Lower leg skin (tissue), 4 donors: ENCODE results near the gene PPP1R14C. TPM values are rescaled to one million over a fixed set of nuclear protein-coding genes. Genes with fewer than 3 reads are reported as not detected.

Experiments
- DNase-seq, 2 donors: peaks; one replicate each; pipeline ENCODE4 v3.0.0-alpha.2; 2019; ENCODE audit warnings: low spot score in 2 of 2
- H3K4me3 ChIP-seq: fragments of 200-600 bp; sonication (generic); 2 replicates; pipeline ENCODE4 v1.5.1; 2017; ENCODE audit warnings: mild to moderate bottlenecking, low read depth; ENCODE audit not compliant: poor library complexity, severe bottlenecking
- POLR2A ChIP-seq, 2 donors: fragments of 450-650 bp; IDR thresholded peaks; one replicate each; pipeline ENCODE4 v1.6.1; 2016 to 2017; ENCODE audit warnings: antibody characterized with exemption in 2 of 2, mild to moderate bottlenecking in 1 of 2, moderate library complexity in 1 of 2
- WGBS, 2 donors: methylation state at CpG; one replicate each; pipeline ENCODE4 v1.1.5; 2018; 5-methylcytosine and 5-hydroxymethylcytosine counted together
- intact Hi-C: fragments of 100-400 bp; cut with DNase I; formaldehyde crosslinking; loops from one replicate; pipeline ENCODE4 v1.15.0; 2023; ENCODE audit warnings: low total_unique reads
- total RNA-seq, 4 donors: library from RNA; depleted of rRNA; stranded (reverse); fragments of >200 nt; gene quantifications; one replicate each; pipeline ENCODE4 v1.1.0, GENCODE V29; 2016
- TF ChIP-seq, protein P1 (sequence below), 3 donors: fragments of 450-650 bp; IDR thresholded peaks; one replicate each; pipeline ENCODE4 v1.5.1; 2016; ENCODE audit warnings: antibody characterized with exemption in 3 of 3, mild to moderate bottlenecking in 3 of 3, moderate library complexity in 2 of 3

PPP1R14C gene
- total RNA-seq, 4 donors from 2014 or later, result 116 to 145 (median 127) TPM

DNA sequence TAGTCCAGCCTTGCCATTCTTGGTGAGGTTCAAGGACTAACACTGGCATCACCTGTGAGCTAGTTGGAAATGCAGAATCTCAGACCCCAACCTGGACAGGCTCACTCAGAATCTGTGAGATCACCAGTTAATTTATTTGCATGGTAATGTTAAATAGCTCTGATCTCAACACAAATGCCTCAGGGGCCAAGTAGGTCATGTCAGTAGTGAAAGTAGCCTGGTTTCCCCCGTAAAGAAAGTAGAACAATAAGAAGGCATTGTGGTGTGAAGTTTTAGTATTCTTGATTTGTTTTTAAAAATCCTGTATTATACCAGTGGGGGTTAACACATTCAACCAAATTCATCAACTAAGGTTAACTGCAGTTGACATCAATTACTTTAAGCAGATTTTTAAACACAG, 105.5 kb downstream of the PPP1R14C start:
- 76 to 80% methylated on average over 1 of the region's 1 CpG for WGBS, 2 donors
- no peak for DNase-seq
- TF ChIP-seq, protein P1, sequence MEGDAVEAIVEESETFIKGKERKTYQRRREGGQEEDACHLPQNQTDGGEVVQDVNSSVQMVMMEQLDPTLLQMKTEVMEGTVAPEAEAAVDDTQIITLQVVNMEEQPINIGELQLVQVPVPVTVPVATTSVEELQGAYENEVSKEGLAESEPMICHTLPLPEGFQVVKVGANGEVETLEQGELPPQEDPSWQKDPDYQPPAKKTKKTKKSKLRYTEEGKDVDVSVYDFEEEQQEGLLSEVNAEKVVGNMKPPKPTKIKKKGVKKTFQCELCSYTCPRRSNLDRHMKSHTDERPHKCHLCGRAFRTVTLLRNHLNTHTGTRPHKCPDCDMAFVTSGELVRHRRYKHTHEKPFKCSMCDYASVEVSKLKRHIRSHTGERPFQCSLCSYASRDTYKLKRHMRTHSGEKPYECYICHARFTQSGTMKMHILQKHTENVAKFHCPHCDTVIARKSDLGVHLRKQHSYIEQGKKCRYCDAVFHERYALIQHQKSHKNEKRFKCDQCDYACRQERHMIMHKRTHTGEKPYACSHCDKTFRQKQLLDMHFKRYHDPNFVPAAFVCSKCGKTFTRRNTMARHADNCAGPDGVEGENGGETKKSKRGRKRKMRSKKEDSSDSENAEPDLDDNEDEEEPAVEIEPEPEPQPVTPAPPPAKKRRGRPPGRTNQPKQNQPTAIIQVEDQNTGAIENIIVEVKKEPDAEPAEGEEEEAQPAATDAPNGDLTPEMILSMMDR (IDR thresholded peaks at IDR 0.05), result no peak
- no peak for TF ChIP-seq POLR2A (IDR thresholded peaks at IDR 0.05)
- intact Hi-C loops, result no loop called here
- H3K4me3 ChIP-seq, result no peak overlapping the region

DNA sequence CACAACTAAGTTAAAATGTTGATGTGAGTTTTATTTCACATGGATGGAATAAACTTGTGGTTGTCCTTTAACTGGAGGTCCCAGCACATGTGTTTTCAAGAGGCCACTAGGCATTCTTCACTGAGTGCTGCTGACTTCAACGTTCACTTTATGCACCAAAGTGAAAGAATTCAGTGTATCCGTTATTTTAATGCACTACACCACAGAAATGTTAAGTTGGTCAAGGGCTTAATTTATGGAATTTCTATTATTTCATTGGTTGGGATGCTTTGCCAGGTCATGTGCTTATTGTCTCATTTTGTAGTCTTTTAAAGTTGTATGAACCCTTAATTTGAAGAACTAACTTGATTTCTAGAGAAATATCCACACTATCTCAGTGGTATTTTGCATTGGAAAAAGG, 106.4 kb downstream of the PPP1R14C start:
- intact Hi-C loops, result no loop called here
- H3K4me3 ChIP-seq, result no peak overlapping the region
- TF ChIP-seq, protein P1 (IDR thresholded peaks at IDR 0.05), result no peak
- TF ChIP-seq POLR2A (IDR thresholded peaks at IDR 0.05), result no peak
- DNase-seq, result no peak
- WGBS, 2 donors, result 76 to 77% methylated on average over 2 of the region's 2 CpGs

DNA sequence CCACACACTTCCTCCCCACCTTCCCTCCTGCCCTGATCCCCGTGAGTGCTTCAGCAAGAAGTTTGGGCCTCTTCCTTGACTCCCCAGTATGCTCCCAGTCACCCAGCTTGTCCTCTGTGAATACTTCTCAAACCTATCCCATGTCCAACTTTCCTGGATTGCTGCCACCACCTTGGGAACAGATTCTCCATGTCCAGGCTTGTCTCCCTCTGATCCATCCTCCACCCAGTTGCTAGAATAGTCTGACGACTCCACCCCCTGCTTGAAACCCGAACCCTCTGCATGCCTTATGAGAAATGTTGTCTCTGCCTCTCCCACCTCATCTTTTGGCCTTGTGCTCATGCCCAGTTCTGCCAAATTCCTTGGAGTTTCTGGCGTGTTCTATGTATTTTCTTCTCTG, 108.0 kb downstream of the PPP1R14C start:
- 31 to 35% methylated on average over 4 of the region's 4 CpGs for WGBS, 2 donors
- TF ChIP-seq POLR2A (IDR thresholded peaks at IDR 0.05), result no peak
- TF ChIP-seq, protein P1 (IDR thresholded peaks at IDR 0.05), result no peak
- no peak overlapping the region for H3K4me3 ChIP-seq
- DNase-seq, result peak in 1 of 2 donors; percentile 73
- intact Hi-C loops, result no loop called here

DNA sequence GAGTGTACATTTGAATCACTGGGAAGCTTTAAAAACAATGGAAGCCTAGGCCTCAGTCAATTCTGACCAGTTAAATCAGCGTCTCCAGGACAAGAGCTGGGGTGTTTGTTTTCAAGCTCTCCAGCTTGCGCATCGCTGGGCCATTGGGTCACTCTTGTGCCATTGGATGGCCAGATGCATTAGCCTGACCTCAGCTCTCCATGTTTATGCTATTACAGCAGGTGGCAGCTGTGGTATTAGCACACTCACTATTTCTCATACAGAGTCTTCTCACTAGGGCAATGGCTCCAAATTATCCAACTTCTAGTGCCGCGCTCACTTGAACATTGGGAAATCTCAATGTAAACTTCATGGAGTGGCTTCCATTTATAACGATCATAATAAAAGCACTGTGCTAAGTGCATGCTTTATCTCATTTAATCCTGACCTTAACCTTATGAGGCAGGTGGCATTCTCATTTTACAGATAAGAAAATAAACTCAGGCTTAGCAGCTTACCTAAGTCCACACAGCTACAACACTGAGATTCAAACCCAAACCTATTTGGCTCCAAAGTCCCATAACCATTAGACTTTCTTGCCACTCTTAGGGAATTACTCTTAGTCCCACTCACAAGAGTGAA, 108.8 kb downstream of the PPP1R14C start:
- WGBS, 2 donors, result 95% methylated on average over 6 of the region's 6 CpGs
- TF ChIP-seq POLR2A (IDR thresholded peaks at IDR 0.05), result no peak
- TF ChIP-seq, protein P1 (IDR thresholded peaks at IDR 0.05), result no peak
- no peak for DNase-seq
- intact Hi-C loops, result no loop called here
- H3K4me3 ChIP-seq, result no peak overlapping the region

DNA sequence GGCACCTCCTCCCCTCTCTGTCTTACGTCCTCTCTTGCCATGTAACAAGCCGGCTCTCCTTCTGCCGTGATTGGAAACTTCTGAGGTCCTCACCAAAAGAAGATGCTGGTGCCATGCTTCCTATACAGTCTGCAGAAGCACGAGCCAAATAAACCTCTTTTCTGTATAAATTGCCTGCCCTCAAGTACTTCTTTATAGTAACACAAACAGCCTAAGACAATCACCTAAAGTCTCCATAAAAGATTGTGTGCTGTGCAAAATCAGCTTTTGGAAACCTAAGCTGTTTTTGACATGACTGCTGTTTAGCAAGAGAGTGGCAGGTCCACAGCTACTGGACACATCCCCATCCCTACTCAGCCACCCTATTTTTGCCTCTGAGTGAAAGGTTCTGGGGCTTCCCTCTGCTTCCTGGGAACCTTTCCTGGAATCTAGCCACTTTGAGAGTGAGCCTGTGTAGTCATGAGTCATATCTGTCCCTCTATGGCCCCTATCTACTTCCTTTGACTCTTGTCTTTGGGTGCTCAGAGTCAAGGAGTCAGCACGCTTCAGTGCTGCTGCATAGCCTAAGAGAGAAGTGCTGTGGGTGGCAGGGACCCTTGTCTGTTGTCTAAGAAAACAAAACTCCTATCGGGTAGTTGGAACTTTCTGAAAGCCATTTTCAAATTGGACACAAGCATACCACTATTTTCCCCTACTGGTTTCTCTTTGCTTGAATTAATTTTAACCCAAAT, 110.0 kb downstream of the PPP1R14C start:
- H3K4me3 ChIP-seq, result no peak overlapping the region

More for the DNA sequence above, 110.0 kb downstream of the PPP1R14C start:
- TF ChIP-seq, protein P1 (IDR thresholded peaks at IDR 0.05), result no peak
- TF ChIP-seq POLR2A (IDR thresholded peaks at IDR 0.05), result no peak
- intact Hi-C loops, result no loop called here
- no peak for DNase-seq
- 81 to 91% methylated on average over 6 of the region's 6 CpGs for WGBS, 2 donors
